Gastroesophageal sphincter (tissue), 4 donors: Measurements from ENCODE around the gene FIGLA. TPM values are rescaled to one million over a fixed set of nuclear protein-coding genes. Genes with fewer than 3 reads are reported as not detected.

ENCODE experiments used
- ATAC-seq: fragments of 150-250 bp; one replicate; pipeline ENCODE4 v1.9.1; 2016; ENCODE audit warnings: mild to moderate bottlenecking, moderate library complexity
- H3K27ac ChIP-seq, 4 donors: fragments of 200-600 bp; sonication (generic) in 3 of 4; 1 replicate in 3 of 4; 2 replicates in 1 of 4; pipeline ENCODE4 v1.5.1; 2016 to 2019
- H3K27me3 ChIP-seq: fragments of 200-600 bp; sonication (generic); one replicate; pipeline ENCODE4 v1.5.1; 2019
- H3K36me3 ChIP-seq, 2 donors: fragments of 200-600 bp; sonication (generic); one replicate each; pipeline ENCODE4 v1.5.1; 2019; ENCODE audit warnings: control low read depth in 1 of 2
- H3K4me1 ChIP-seq, 3 donors: fragments of 200-600 bp; sonication (generic); 1 replicate in 2 of 3; 2 replicates in 1 of 3; pipeline ENCODE4 v1.5.1; 2016 to 2019; ENCODE audit warnings: control low read depth in 2 of 3
- H3K4me3 ChIP-seq, 2 donors: fragments of 200-600 bp; sonication (generic); one replicate each; pipeline ENCODE4 v1.5.1; 2019; ENCODE audit warnings: mild to moderate bottlenecking in 1 of 2, moderate library complexity in 1 of 2
- H3K9me3 ChIP-seq, 3 donors: fragments of 200-600 bp; sonication (generic); one replicate each; pipeline ENCODE4 v1.5.1; 2017 to 2019; ENCODE audit warnings: control low read depth in 2 of 3
- EP300 ChIP-seq: sonication (generic); formaldehyde crosslinking; IDR thresholded peaks from one replicate; pipeline ENCODE4 v1.6.1; 2017; ENCODE audit warnings: antibody characterized with exemption, mild to moderate bottlenecking
- POLR2A ChIP-seq, 2 donors: fragments of 450-650 bp; IDR thresholded peaks; one replicate each; pipeline ENCODE4 v1.6.1; 2017; ENCODE audit warnings: antibody characterized with exemption in 2 of 2, mild to moderate bottlenecking in 2 of 2, moderate library complexity in 1 of 2
- POLR2AphosphoS5 ChIP-seq: sonication (generic); formaldehyde crosslinking; IDR thresholded peaks from one replicate; pipeline ENCODE4 v1.6.1; 2017; ENCODE audit warnings: antibody characterized with exemption
- WGBS, 2 donors: methylation state at CpG; one replicate each; pipeline ENCODE4 v1.1.5; 2018; ENCODE audit warnings: low coverage in 1 of 2; 5-methylcytosine and 5-hydroxymethylcytosine counted together
- total RNA-seq, 4 donors: library from RNA; depleted of rRNA; stranded (reverse); fragments of >200 nt; gene quantifications; one replicate each; pipeline ENCODE4 v1.1.0, GENCODE V29; 2016
- TF ChIP-seq, protein P1 (sequence below), 4 experiments: fragments of 200-600 bp in 2 of 4; fragments of 450-650 bp in 2 of 4; sonication (generic) in 1 of 4; IDR thresholded peaks; one replicate each; pipeline ENCODE4 v1.5.1; 2017 to 2019; ENCODE audit warnings: antibody characterized with exemption in 4 of 4, mild to moderate bottlenecking in 2 of 4, moderate library complexity in 2 of 4

The FIGLA gene
- total RNA-seq, 4 donors from 2014 or later: not detected

DNA sequence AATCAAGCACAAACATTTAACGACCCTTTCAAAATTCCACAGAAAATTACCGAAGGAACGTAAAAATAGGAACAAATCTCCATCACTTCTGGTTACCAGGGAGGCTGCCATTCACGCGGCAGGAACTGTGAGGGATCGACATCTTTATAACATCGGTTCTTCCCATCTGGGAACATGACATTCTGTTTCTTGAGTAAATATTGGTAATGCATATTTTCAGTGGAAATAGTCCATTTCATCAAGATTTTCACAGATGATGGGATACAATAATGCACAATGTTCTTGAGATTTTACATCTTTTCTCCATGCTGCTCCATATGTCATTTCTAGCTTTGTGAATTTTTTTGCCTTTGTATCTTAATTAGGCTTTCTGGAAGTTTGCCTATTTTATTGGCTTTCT lies 32.5 kb downstream of the FIGLA start:
- H3K4me1 ChIP-seq: no peaks in the 10 kb centered on the region
- no peak overlapping the region for H3K4me3 ChIP-seq
- H3K27me3 ChIP-seq: peaks cover 46% of the 10 kb centered on the region
- no peak overlapping the region for H3K27ac ChIP-seq
- ATAC-seq: no peak
- TF ChIP-seq POLR2A (IDR thresholded peaks at IDR 0.05) (no peak), POLR2AphosphoS5 (no peak), EP300 (no peak)
- TF ChIP-seq, protein P1, sequence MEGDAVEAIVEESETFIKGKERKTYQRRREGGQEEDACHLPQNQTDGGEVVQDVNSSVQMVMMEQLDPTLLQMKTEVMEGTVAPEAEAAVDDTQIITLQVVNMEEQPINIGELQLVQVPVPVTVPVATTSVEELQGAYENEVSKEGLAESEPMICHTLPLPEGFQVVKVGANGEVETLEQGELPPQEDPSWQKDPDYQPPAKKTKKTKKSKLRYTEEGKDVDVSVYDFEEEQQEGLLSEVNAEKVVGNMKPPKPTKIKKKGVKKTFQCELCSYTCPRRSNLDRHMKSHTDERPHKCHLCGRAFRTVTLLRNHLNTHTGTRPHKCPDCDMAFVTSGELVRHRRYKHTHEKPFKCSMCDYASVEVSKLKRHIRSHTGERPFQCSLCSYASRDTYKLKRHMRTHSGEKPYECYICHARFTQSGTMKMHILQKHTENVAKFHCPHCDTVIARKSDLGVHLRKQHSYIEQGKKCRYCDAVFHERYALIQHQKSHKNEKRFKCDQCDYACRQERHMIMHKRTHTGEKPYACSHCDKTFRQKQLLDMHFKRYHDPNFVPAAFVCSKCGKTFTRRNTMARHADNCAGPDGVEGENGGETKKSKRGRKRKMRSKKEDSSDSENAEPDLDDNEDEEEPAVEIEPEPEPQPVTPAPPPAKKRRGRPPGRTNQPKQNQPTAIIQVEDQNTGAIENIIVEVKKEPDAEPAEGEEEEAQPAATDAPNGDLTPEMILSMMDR (IDR thresholded peaks at IDR 0.05): no peak
- H3K9me3 ChIP-seq: no peaks in the 10 kb centered on the region
- H3K36me3 ChIP-seq: no peaks in the 10 kb centered on the region
- 90 to 91% methylated on average over 7 of the region's 7 CpGs for WGBS, 2 donors

- Histone ChIP-seq H3K36me3 (no peaks in the 10 kb centered on the region), H3K27ac (no peak overlapping the region), H3K4me3 (no peak overlapping the region), H3K27me3 (peaks cover 41% of the 10 kb centered on the region), H3K4me1 (no peaks in the 10 kb centered on the region), H3K9me3 (no peaks in the 10 kb centered on the region)
- no peak for TF ChIP-seq POLR2AphosphoS5
- TF ChIP-seq, protein P1 (IDR thresholded peaks at IDR 0.05): no peak
- TF ChIP-seq EP300: no peak
- no peak for TF ChIP-seq POLR2A (IDR thresholded peaks at IDR 0.05)
- ATAC-seq: no peak
- 68 to 70% methylated on average over 3 to 4 of the region's 4 CpGs for WGBS, 2 donors
These were observed 33.1 kb downstream of the FIGLA start for GRCh38 chr2:70757360-70757759.

GRCh38 chr2:70756128-70756527 lies 34.3 kb downstream of the FIGLA start:
- peaks cover 38% of the 10 kb centered on the region for H3K27me3 ChIP-seq
- WGBS, 2 donors: 66 to 100% methylated on average over 2 to 3 of the region's 3 CpGs
- TF ChIP-seq POLR2AphosphoS5 (no peak), EP300 (no peak), POLR2A (IDR thresholded peaks at IDR 0.05) (no peak)
- TF ChIP-seq, protein P1 (IDR thresholded peaks at IDR 0.05): no peak
- no peaks in the 10 kb centered on the region for H3K36me3 ChIP-seq
- H3K27ac ChIP-seq: no peak overlapping the region
- H3K4me3 ChIP-seq: no peak overlapping the region
- ATAC-seq: no peak
- H3K9me3 ChIP-seq: no peaks in the 10 kb centered on the region
- no peaks in the 10 kb centered on the region for H3K4me1 ChIP-seq

- Histone ChIP-seq H3K27ac (no peak overlapping the region), H3K4me3 (no peak overlapping the region), H3K4me1 (no peaks in the 10 kb centered on the region), H3K36me3 (no peaks in the 10 kb centered on the region), H3K9me3 (no peaks in the 10 kb centered on the region), H3K27me3 (peaks cover 45% of the 10 kb centered on the region)
- ATAC-seq: no peak
- TF ChIP-seq, protein P1 (IDR thresholded peaks at IDR 0.05): no peak
- TF ChIP-seq POLR2A (IDR thresholded peaks at IDR 0.05) (no peak), POLR2AphosphoS5 (no peak), EP300 (no peak)
- 84 to 90% methylated on average over 4 of the region's 4 CpGs for WGBS, 2 donors
These were observed 36.5 kb downstream of the FIGLA start for GRCh38 chr2:70753902-70754301.

DNA sequence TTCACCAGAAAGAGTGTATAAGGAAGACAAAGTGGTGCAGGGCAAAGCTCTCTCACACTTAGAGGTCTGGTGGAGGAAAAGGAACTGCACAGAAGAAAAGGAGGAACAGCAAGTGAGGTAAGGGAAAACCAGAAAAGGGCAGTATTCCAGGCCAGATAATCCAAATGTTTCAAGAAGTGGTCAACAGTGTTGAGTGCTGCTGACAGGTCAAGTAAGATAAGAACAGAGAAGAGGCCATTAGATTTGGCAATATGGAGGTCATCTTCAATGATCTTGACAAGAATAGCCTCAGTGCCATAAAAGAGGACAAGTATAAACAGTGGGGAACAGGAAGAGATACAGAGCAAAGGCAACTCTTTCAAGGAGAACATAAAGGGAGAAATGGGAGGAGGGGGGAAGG lies 37.4 kb downstream of the FIGLA start:
- ATAC-seq: no peak
- H3K4me3 ChIP-seq: no peak overlapping the region
- H3K9me3 ChIP-seq: no peaks in the 10 kb centered on the region
- TF ChIP-seq POLR2AphosphoS5 (no peak), EP300 (no peak)
- H3K36me3 ChIP-seq: no peaks in the 10 kb centered on the region
- H3K27ac ChIP-seq: no peak overlapping the region
- H3K27me3 ChIP-seq: peaks cover 39% of the 10 kb centered on the region
- H3K4me1 ChIP-seq: no peaks in the 10 kb centered on the region
